Skin epidermis (tissue), 12 donors: ENCODE data around the gene SPATA13.

ENCODE experiments used
- H3K27ac ChIP-seq, 21 experiments: fragments of 200-600 bp; sonication (generic) in 11 of 21; one replicate each; pipeline ENCODE4 v1.5.0; 2020; ENCODE audit warnings: mild to moderate bottlenecking in 3 of 21, inconsistent platforms in 2 of 21, moderate library complexity in 2 of 21
- H3K4me3 ChIP-seq, 7 experiments: fragments of 200-600 bp; sonication (generic) in 2 of 7; one replicate each; pipeline ENCODE4 v1.5.0; 2020; ENCODE audit warnings: inconsistent platforms in 2 of 7, mild to moderate bottlenecking in 2 of 7, moderate library complexity in 1 of 7

SPATA13 gene

GRCh38 chr13:24135674-24136300 lies 24.7 kb upstream of the SPATA13 start:
- no peak overlapping the region for H3K27ac ChIP-seq

GRCh38 chr13:24138911-24139310 lies 21.6 kb upstream of the SPATA13 start:
- H3K27ac ChIP-seq = no peak overlapping the region
- H3K4me3 ChIP-seq = no peak overlapping the region

More at GRCh38 chr13:24135674-24136300, 24.7 kb upstream of the SPATA13 start:
- H3K4me3 ChIP-seq = no peak overlapping the region

GRCh38 chr13:24141333-24141910 lies 19.1 kb upstream of the SPATA13 start:
- no peak overlapping the region for H3K27ac ChIP-seq
- H3K4me3 ChIP-seq = no peak overlapping the region

GRCh38 chr13:24142453-24142852 lies 18.1 kb upstream of the SPATA13 start:
- no peak overlapping the region for H3K4me3 ChIP-seq
- no peak overlapping the region for H3K27ac ChIP-seq

GRCh38 chr13:24142886-24143285 lies 17.6 kb upstream of the SPATA13 start:
- H3K4me3 ChIP-seq = no peak overlapping the region
- no peak overlapping the region for H3K27ac ChIP-seq

GRCh38 chr13:24145240-24145639 lies 15.3 kb upstream of the SPATA13 start:
- no peak overlapping the region for H3K27ac ChIP-seq
- H3K4me3 ChIP-seq = no peak overlapping the region

GRCh38 chr13:24145674-24146073 lies 14.8 kb upstream of the SPATA13 start:
- H3K4me3 ChIP-seq = no peak overlapping the region

GRCh38 chr13:24146961-24147569 lies 13.5 kb upstream of the SPATA13 start:
- no peak overlapping the region for H3K4me3 ChIP-seq
- no peak overlapping the region for H3K27ac ChIP-seq

More at GRCh38 chr13:24145674-24146073, 14.8 kb upstream of the SPATA13 start:
- H3K27ac ChIP-seq = no peak overlapping the region

GRCh38 chr13:24147570-24147963 lies 13.0 kb upstream of the SPATA13 start:
- H3K27ac ChIP-seq = no peak overlapping the region
- no peak overlapping the region for H3K4me3 ChIP-seq

GRCh38 chr13:24148414-24149235 lies 11.9 kb upstream of the SPATA13 start:
- peak overlapping the region in 18 of 21 experiments; percentile 4 to 84 (median 62) for H3K27ac ChIP-seq
- no peak overlapping the region for H3K4me3 ChIP-seq

- Histone ChIP-seq H3K4me3 (no peak overlapping the region), H3K27ac (peak overlapping the region in 18 of 21 experiments; percentile 4 to 84 (median 62))
Observed at GRCh38 chr13:24149246-24150032, 11.1 kb upstream of the SPATA13 start.

- no peak overlapping the region for H3K27ac ChIP-seq
- H3K4me3 ChIP-seq = no peak overlapping the region
Observed at GRCh38 chr13:24150572-24150971, 9.9 kb upstream of the SPATA13 start.

- Histone ChIP-seq H3K27ac (no peak overlapping the region), H3K4me3 (no peak overlapping the region)
Observed at GRCh38 chr13:24151864-24152263, 8.7 kb upstream of the SPATA13 start.

GRCh38 chr13:24152292-24153214 lies 8.0 kb upstream of the SPATA13 start:
- no peak overlapping the region for H3K4me3 ChIP-seq
- no peak overlapping the region for H3K27ac ChIP-seq

GRCh38 chr13:24153347-24153746 lies 7.2 kb upstream of the SPATA13 start:
- Histone ChIP-seq H3K4me3 (no peak overlapping the region), H3K27ac (no peak overlapping the region)

- H3K4me3 ChIP-seq = no peak overlapping the region
- H3K27ac ChIP-seq = no peak overlapping the region
Observed at GRCh38 chr13:24153979-24154701, 6.4 kb upstream of the SPATA13 start.

GRCh38 chr13:24159357-24159756 lies 1.2 kb upstream of the SPATA13 start:
- H3K27ac ChIP-seq = peak overlapping the region in 1 of 21 experiments; percentile 74

More at GRCh38 chr13:24159357-24159756, 1.2 kb upstream of the SPATA13 start:
- no peak overlapping the region for H3K4me3 ChIP-seq
